Activated naive CD4-positive, alpha-beta T cell treated with anti-CD3 and anti-CD28 coated beads, Interleukin-2, amount 50 U/mL, for 16 hours (primary cell): ENCODE results near the gene VWC2.
"Not testable (repeated sequence)": the region's sequence is repeated elsewhere in the genome, so short reads cannot be mapped to it uniquely, and the experiment has no call there.

Experiments
- DNase-seq: peaks from one replicate; pipeline ENCODE4 v3.0.0-alpha.2; 2020

The VWC2 gene

DNA sequence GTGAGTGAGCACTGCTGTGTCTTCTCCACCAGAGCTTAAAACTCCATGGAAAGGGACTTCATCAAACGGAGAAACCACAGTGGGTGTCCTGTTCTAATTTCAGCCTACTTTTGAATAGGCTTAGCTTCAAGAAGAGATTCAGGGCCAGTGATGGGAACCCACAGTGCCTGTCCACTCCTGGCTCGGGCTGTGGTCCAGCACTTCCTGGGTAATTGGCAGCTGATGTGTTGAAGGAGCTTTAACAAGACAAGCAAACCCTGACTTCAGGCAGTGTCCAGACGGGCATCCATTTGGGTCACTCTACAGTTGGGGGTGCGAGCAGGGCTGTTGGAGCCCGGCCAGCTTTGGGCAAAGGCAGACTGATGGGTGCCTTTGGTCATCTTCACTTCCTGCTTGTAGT lies 14.5 kb downstream of the VWC2 start:
- DNase-seq, result no peak

DNA sequence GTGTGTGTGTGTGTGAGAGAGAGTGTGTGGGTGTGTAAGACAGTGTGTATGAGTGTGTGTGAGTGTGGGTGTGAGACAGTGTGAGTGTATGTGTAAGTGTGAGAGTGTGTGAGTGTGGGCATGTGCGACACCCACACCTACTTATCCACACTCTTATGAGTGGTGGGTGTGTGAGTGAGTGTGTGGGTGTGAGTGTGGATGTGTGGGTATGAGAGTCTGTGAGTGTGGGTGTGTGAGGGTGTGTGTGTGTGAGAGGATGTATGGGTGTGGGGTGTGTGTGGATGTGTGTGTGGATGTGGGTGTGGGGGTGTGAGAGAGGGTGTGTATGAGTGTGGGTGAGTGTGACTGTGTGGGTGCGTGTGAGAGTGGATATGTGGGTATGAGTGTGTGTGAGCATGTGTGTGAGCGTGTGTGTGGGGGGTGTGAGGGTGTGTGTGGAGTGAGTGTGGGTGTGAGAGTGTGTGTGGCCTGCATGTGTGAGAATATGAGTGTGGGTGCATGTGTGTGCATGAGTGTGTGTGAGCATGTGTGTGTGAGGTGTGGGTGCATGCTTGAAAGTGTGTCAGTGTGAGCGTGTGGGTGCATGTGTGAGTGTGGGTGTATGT lies 15.1 kb downstream of the VWC2 start:
- no peak for DNase-seq

DNA sequence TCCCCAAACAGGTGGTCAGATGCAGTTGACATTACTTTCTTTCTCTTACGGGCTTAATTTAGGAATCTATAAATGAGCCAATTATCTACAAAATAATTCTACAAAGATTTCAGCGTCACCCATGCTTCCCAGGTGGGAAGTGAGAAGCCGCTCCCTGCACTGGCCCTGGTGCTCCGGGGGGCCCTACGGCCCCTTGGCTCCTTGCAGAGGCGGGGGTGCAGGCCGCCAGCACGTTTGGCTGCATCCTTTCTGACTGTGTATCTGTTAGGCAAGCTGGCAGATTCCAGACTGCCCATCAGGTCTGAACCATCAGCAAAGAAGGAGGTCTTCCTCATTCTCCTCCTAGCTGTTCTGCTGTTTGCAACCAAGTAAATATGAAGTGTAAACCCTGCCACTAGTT lies 16.3 kb downstream of the VWC2 start:
- DNase-seq, result no peak

DNA sequence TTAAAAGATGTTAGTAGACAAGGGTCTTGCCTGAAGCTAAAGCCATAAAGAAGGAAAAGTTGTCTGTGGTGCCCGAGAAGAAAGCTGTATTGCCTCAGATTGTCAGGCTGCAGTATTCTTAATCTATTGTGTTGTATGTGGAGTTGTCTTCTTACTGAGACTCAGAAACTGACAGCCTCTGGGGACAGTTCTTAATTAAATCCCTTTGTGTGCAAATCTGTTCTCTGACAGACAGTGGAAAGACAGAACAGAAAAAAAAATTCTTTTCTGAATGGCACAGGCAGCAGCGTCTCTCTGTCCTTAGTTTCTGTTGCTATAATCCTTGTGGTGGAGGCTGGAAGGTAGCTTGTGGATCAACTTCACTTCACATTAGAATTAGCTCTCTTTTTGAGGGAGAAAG lies 16.8 kb downstream of the VWC2 start:
- DNase-seq, result no peak

DNA sequence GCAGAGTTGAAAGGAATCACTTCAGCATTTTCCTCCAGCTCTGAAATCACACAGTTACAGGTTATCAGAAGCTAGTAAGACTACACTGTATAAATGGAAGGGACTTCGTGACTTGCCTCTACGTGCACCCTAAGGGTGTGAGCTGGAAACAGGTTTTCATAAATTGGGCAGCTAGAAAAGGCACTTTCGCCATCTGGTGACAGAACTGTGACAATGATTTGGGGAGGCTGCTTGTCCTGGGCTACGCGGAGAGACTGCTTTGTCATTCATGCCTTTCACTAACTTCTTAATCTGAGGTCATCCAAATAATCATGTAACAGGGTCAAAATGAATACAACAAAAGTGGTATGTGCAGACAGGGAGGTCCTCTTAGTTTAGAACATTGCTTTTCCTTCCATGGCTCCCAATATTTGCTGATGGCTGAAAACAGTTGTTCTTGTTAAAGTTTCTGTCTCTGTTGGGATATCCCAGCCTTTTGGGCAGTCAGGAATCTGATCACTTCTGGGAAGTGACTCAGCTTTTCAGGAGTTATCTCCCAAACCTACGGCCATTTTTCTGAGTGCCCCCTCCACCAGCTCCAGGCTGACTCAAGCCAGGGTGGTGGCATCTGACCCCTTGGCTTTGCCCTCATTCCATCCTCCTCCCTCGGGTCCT lies 17.8 kb downstream of the VWC2 start:
- no peak for DNase-seq

DNA sequence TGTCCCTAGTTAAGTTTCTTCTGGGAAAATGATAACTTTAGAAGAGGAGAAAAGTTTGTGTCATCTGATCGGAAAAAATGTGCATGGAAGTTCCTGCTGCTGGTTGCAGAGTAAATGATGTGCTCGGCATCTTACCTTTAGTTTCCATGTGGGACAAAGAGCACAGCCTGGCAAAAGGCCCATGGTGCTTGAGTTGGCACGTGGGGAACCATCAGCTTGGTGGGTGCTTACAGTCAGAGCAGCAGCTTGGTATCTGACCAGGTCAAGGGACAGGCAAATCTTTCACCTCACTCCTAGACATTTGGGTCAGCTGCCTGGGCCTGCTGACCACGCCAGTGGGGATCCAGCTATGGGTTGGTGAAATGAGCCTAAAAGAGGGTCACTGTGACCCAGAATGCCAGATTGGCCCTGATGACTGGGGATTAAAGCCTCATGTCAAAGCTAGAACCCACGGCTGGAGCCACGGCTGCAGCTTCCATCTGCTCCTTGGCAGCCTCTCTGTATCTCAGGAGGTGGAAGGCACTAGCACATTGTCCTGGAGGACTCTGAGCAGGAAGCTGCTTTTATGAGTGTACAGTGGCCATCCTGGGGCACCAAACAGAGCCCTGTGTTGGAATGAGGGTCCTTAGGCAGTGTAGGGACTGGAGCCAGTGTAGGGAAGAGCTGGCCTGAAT lies 24.7 kb downstream of the VWC2 start:
- no peak for DNase-seq

DNA sequence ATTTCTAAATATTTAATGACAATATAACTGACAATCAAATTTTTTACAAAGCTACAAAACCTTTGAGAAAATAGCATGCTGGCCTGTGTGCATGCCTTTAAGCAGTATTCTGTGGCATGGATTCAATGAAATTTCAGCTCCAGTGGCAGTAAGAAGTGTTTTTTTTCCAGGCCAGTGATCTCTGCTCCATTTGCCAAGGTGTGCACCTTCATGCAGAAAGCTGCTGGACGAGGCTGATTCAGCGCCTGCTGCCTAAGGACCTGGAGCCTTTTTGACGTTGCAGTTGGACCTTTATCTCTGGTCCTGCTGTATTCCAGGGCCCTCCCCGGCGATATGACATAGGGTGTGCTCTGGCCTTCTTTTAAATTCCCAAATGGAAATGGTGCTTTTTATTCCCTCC lies 26.6 kb downstream of the VWC2 start:
- no peak for DNase-seq

DNA sequence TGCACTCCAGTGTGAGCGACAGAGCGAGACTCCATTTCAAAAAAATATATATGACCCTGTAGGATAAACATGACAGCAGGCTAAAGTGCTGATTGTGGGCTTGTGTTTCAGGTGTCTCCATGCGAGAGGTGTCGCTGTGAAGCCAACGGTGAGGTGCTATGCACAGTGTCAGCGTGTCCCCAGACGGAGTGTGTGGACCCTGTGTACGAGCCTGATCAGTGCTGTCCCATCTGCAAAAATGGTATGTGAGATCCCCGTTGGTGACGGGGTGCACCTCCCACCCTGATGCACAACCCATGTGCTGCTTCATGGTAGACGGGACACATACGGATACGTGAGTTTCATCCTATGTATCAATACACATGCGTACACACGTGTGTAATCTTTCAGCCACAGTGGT lies 29.2 kb downstream of the VWC2 start:
- no peak for DNase-seq

DNA sequence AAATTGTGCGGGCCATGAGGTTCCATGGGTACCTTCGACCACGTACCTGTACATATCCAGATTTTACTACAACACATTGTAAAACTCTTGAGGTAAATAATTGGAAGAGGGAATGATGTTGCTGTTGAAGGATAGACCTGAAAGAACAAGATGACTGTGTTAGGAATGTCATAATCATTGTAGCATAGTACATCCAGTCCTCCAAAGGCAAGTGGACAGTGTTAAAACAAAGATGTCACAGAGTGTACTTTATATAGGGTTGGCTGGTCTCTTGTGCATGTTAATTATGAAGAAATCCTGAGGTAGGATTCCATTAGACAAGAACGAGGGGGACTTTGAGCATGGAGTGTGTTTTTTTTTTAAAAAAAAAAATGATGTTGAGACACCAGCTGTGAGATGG lies 30.4 kb downstream of the VWC2 start:
- DNase-seq, result no peak

DNA sequence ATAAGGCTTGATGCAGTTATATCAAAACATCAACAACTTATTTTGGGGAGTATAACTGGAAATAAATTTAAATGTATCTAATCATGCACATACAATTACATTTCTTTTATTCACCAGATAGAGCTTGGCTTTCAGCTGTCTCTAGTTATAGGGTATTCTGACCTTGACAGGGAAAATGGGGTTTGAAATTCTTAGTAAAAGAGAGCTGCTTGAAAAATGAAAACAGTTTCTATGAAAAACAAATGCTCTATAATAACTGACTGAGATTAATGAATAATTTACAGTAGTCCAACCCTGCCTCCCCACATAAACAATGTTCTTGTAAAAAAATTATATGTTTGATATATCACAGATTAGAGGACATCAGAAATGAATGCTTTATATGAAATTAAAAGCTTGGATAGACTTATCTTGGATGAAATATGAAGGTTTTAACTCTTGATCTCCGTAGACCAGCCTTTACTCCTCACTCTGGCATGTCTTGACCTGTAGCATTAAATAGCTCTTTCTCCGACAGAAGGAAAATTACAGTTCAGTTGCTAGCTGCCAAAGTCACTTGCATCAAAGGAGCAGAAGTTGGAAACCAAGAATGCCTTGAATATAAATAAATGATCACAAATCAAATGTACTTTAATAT lies 32.1 kb downstream of the VWC2 start:
- DNase-seq, result no peak

DNA sequence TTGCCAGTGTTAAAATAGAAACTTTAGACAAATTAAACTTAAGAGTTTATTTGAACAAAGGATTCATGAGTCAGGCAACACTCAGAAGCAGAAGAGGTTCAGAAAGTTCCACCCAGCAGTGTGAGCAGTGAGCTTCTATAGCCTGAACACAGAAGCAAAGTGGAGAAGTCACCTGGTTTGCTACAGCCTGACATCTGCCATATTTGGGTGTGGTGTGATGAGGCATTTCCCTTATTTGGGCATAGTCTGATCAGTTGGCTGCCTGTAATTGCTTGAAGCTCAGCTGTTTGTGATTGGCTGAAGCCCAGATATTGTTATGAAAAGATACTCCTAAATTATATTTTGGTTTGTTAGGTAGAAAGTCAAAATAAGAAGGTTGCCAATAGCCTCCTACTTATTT lies 39.1 kb downstream of the VWC2 start:
- no peak for DNase-seq

DNA sequence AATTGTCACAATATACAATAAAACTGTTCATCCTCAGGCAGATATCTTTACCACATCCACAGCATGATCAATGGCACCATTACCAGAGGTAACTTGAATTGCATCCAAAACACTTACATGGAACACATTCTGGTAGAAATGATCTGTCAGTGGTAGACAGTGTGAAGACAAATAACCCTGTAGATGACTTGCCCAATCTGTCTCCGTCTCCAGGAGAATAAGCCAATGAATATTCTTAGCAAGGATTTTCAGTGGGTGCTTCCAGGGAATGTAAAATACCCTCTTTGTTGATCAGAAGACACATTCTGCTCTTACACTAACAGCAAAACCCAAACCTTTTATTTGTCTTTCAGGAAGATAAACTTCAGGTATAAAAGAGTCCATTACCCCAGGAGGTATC lies 43.8 kb downstream of the VWC2 start:
- no peak for DNase-seq

DNA sequence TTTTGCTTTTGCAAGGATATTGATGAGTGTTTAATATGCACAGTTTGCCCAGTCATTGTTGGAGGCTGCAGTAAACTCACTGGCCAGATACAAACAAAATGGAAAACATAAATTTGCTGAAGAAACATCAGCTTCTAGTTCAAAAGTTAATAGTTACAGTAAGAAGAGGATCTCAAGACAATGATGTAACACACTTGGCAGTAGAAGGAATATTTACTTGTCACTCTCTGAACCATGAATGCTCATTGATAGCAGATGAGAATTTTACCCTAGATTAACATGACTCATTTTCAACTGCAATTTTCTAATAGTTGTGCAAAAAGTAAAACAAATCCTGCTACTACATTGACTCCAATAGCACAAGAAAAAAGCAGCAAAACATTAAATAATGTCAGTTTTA lies 47.7 kb downstream of the VWC2 start:
- no peak for DNase-seq

DNA sequence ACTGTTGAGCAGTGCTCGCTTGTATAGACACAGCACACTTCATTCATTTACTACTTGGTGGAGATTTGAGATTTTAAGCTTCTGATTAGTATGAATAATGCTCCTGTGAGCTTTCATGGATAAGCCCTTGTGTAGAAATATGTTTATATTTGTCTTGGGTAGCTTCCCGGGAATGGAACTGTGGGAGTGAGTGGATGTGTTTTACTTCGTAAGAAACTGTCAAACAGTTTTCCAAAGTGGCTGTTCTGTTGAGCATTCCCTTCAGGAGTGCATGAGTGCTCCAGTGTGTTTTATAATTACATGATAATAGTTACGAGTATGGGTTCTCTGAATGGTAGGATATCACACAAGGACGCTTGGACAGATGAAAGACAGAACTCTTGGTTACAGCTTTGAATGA lies 49.4 kb downstream of the VWC2 start:
- DNase-seq, result no peak

DNA sequence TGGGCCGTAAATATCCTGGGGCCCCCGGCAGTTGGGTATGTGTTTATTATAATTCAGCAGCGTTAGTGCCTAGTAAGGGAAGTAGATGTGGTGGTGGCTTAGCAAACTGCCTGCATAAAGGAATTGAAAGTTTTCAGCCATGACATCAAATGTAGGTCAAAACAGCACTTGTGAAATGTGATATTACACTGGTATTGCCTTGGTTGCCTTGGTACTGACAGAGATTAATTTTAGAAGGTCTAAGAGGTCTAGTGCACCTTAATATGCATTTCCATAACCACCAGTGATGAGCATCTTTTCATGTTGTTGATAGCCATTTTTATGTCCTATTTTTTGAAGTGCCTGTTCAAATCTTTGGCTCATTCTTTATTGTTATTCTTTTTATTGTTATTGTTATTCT lies 50.1 kb downstream of the VWC2 start:
- DNase-seq, result no peak

DNA sequence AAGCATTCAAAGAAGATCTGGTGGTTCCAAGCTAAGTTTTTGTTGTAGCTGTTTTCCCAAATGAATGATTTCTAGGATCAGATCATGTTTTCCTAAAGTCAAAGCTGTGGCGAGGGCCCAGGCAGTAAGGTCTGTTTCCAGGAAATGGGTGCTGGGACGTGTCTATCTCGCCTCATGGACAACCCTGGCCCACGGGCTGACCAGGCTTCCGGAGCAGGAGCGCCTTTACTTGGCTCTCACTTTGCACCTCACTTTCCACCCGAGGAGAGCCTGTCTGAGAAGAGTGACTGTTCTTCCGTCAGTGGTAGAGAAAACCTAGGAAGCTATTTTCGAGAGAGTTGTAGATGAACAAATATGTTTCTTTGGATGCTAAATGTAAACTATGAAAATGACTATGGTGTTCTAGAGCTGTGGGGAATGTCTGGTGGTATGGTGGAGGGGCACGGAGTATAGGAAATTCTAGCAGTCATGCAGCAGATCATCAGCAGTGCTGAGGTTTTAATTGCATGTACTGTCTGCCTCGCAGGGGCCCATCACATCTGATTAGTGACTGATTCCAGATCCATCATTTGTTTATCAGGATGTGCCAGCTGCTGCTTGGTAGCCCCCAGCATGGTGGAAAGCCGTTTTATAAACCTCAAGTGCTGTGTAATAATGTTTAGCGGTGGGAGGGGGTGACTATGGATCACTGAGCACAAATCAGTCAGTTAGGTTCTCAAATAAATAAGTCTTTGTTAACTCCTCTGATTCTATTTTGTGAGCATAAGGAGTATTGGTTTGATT lies 66.6 kb downstream of the VWC2 start:
- DNase-seq, result no peak

DNA sequence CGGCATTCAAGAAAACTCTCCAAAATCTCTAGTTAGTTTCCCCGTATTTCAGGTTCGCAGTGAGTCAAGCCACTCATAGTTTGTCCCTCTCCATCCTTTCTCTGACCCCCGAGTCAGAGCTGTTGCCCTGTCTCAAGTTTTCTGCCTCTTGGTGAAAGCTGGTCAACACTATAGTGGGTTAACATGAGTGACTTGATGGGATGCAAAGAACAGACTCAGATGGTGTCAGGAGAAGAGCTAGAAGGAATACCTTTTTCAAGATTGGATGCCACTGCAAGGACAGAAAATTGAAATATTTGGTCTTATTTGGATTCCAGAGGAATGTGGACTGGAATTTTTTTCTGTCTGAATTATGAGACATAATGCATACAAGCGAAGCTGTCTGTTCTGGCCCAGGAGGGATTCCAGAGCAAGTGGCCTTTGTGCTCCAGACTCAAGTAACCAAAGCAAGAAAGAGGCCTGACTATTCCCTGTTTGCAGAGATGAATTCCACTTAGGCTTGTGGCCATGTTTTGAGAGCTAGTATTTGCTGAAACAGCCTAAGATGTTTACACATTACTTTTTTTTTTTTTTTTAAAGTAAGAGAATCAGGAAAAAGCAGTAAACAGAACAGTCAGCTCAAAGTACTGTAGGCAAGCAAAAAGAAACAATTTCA lies 67.4 kb downstream of the VWC2 start:
- DNase-seq, result no peak

DNA sequence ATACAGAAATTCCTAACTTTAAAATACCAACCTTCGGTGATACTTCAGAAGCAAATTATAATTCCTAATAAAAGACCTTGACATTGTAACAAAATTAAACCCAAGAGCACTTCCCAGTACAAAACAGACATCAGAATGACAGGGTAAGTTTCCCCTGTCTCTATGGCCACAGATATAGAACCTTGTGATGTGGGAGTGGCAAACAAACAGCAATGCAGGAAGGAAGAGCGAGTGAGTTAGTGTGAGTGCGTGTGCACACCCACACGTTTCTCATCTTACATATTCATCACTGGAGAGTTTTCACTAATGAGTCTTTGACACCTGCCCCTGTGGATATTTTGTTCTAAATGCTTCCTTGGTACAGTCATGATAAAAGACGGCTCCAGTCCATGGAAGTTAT lies 72.2 kb downstream of the VWC2 start:
- DNase-seq, result no peak

DNA sequence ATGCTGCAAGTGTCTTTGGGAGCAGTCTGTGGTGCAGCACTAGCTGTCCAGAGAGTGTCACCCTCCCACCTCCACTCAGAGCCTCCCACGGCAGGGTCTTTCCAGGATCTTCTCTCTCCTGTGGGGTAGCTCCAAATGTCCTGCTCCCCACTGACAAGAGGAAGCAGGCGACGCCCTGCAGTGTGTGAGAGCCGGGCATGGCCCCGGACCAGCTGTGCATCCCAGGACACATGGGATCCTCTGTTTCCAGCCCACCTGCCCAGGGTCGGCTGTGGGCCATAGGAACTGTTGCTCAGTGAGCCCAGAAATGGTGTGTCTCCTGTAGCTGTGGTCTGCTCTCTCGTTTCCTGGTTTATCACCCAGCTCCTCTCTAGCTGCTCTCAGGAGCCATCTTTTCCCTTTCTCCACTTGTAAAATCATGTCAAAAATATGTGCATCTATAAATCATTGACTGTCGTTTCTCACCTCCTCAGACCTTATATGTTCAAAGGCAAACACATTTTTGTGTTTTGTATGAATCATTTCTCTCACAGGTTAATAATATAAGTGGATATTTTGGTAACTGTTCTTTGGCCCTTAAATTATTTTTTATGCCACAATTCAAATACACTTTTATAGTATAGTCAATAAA lies 74.9 kb downstream of the VWC2 start:
- DNase-seq, result no peak

DNA sequence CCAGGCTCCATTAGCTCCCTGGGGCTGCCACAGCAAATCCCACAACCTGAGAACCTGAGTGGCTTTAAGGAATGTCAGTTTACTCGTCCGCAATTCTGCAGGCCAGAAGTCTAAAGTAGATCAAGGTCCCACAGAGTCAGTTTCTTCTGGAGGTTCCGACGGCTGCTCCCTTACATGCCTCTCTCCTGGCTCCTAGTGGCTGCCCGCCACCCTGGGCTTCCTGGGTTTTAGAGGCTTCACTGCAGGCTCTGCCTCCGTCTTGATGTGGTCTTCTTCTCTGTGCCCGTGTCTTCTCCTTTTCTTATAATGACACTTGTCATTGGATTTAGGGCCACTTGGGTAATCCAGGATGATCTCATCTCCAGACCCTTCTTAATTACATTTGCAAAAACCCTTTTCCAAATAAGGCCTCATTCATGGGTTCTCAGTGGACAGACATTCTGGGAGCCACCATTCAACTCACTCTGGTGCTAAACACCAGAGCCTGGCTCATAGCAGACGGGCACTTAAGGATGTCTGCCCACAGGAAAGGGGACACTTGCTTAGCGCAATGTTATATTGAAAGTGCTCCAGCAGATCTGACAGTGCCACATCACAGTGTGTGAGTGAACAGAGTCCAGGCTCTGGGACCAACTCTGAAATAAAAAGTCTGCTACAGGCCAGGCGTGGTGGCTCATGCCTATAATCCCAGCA lies 77.6 kb downstream of the VWC2 start:
- DNase-seq, result no peak

DNA sequence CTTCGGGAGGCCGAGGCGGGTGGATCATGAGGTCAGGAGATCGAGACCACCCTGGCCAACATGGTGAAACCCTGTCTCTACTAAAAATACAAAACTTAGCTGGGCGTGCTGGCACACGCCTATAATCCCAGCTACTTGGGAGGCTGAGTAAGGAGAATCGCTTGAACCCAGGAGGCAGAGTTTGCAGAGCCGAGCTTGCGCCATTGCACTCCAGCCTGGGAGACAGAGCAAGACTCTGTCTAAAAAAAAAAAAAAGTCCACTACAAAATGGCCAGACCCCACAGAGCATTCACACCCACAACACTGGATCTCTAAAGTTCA lies 78.1 kb downstream of the VWC2 start:
- not testable (repeated sequence) for DNase-seq
